K562 (cell line): ENCODE data around the gene SEC22C. TPM values are rescaled to one million over a fixed set of nuclear protein-coding genes. Genes with fewer than 3 reads are reported as not detected.
A peak's percentile ranks its signal among the peaks of the same experiment; 100 is the strongest.

Experiments
- BRCA1 ChIP-seq, 2 experiments: fragments of 450-650 bp in 1 of 2; sonication (generic) in 1 of 2; formaldehyde crosslinking in 1 of 2; IDR thresholded peaks; 2 replicates each; pipeline versions ENCODE4 v1.5.0 to v1.6.1; 2017 to 2020; ENCODE audit warnings: mild to moderate bottlenecking in 1 of 2, missing genetic modification reagents in 1 of 2
- FOXK1 ChIP-seq: sonication (generic); formaldehyde crosslinking; IDR thresholded peaks from 2 replicates; pipeline ENCODE4 v1.8.0; 2022; ENCODE audit warnings: missing genetic modification reagents, mild to moderate bottlenecking, borderline replicate concordance
- FOXO4 ChIP-seq: fragments of 450-650 bp; formaldehyde crosslinking; IDR thresholded peaks from 2 replicates; pipeline ENCODE4 v1.4.0; 2020; ENCODE audit warnings: mild to moderate bottlenecking, moderate library complexity
- HDAC3 ChIP-seq: fragments of 450-650 bp; IDR thresholded peaks from 2 replicates; pipeline ENCODE4 v1.6.1; 2018; ENCODE audit warnings: borderline replicate concordance, mild to moderate bottlenecking, moderate library complexity; ENCODE audit not compliant: partially characterized antibody
- KAT8 ChIP-seq: fragments of 450-650 bp; IDR thresholded peaks from 2 replicates; pipeline ENCODE4 v1.6.1; 2016; ENCODE audit warnings: low read depth, mild to moderate bottlenecking
- KDM2B ChIP-seq: fragments of 250-450 bp; sonication (Bioruptor Pico); IDR thresholded peaks from 2 replicates; pipeline ENCODE4 v1.8.0; 2021; ENCODE audit warnings: mild to moderate bottlenecking, moderate library complexity
- SIN3A ChIP-seq, 2 experiments: fragments of 150-350 bp in 1 of 2; IDR thresholded peaks; 2 replicates each; pipeline ENCODE4 v1.6.1; 2011 to 2016; ENCODE audit warnings: borderline replicate concordance in 2 of 2, low read depth in 2 of 2, low read length in 2 of 2, mild to moderate bottlenecking in 2 of 2, moderate library complexity in 2 of 2; ENCODE audit not compliant: control insufficient read depth in 1 of 2
- U2AF2 ChIP-seq: fragments of 200-400 bp; formaldehyde crosslinking; optimal IDR thresholded peaks from 2 replicates; pipeline ENCODE3; 2017; ENCODE audit warnings: low read depth, mild to moderate bottlenecking, low read length
- ZNF274 ChIP-seq: IDR thresholded peaks from 2 replicates; pipeline ENCODE4 v1.6.1; 2011; ENCODE audit warnings: low read depth, mild to moderate bottlenecking, low read length, moderate library complexity, borderline replicate concordance
- ZNF57 ChIP-seq: fragments of 450-650 bp; formaldehyde crosslinking; IDR thresholded peaks from 2 replicates; pipeline ENCODE4 v1.4.0; 2020; ENCODE audit warnings: mild to moderate bottlenecking, moderate library complexity
- ZNF668 ChIP-seq: fragments of 250-450 bp; sonication (Bioruptor Pico); IDR thresholded peaks from 2 replicates; pipeline ENCODE4 v1.8.0; 2022; ENCODE audit warnings: mild to moderate bottlenecking, inconsistent platforms
- ZNF785 ChIP-seq: fragments of 250-450 bp; sonication (Bioruptor Pico); IDR thresholded peaks from 2 replicates; pipeline ENCODE4 v1.4.0; 2020; ENCODE audit warnings: mild to moderate bottlenecking
- polyA plus RNA-seq, 8 experiments: library from polyadenylated mRNA; depleted of rRNA in 4 of 8; stranded (reverse) in 5 of 8; unstranded in 3 of 8; fragments of >200 nt; fragmentation: Nextera tagmentation in 2 of 8; fragmentation: Illumina TruSeq in 1 of 8; extraction: Ambion mirVana in 2 of 8; extraction: Trizol in 1 of 8; gene quantifications; 2 replicates each; pipeline versions ENCODE4 v1.2.1 to v1.2.3, GENCODE V29; 2011 to 2014; ENCODE audit warnings: inconsistent platforms in 1 of 8, missing spikeins in 1 of 8
- total RNA-seq, 7 experiments: library from RNA; depleted of rRNA in 6 of 7; stranded (reverse); fragments of >200 nt in 6 of 7; fragmentation: Illumina TruSeq in 2 of 7; extraction: Trizol in 2 of 7; gene quantifications; 2 replicates each; pipeline versions ENCODE4 v1.2.1 to v1.2.3, GENCODE V29; 2011 to 2021; ENCODE audit warnings: low replicate concordance in 1 of 7
- TF ChIP-seq, protein P1 (sequence below): fragments of 250-450 bp; sonication (Bioruptor Pico); IDR thresholded peaks from 2 replicates; pipeline ENCODE4 v1.5.0; 2020; ENCODE audit warnings: mild to moderate bottlenecking, borderline replicate concordance
- TF ChIP-seq, protein P2 (sequence below): sonication (generic); formaldehyde crosslinking; IDR thresholded peaks from 2 replicates; pipeline ENCODE4 v1.8.1; 2022; ENCODE audit warnings: missing genetic modification reagents
- TF ChIP-seq, protein P3 (sequence below): fragments of 250-450 bp; sonication (Bioruptor Pico); IDR thresholded peaks from 2 replicates; pipeline ENCODE4 v1.5.0; 2021; ENCODE audit warnings: mild to moderate bottlenecking, borderline replicate concordance
- TF ChIP-seq, protein P4 (sequence below): fragments of 450-650 bp; formaldehyde crosslinking; conservative IDR thresholded peaks from 2 replicates; pipeline ENCODE4 v1.4.0; 2022; ENCODE audit warnings: mild to moderate bottlenecking, missing genetic modification characterization

Gene SEC22C
- total and polyA plus RNA-seq, 9 of the 15 experiments (the other 6 are each of a cell fraction or from before 2014, with no cell fraction given) = 35.6 to 68.4 (median 50.7) TPM

GRCh38 chr3:42581709-42582473, at the start of gene SEC22C (continued):
- TF ChIP-seq FOXO4 (CRISPR knock-in tag) (no peak), HDAC3 (no peak), BRCA1 (IDR thresholded peaks at IDR 0.05) (no peak), BRCA1 (CRISPR knock-in tag; IDR thresholded peaks at IDR 0.05) (no peak), KDM2B (0 out of 2 replicates have a peak, but pooled peaks have one; percentile 52), ZNF668 (CRISPR knock-in tag) (no peak), U2AF2 (no peak), ZNF274 (no peak), ZNF785 (CRISPR knock-in tag) (no peak), ZNF57 (CRISPR knock-in tag) (no peak), FOXK1 (peak; percentile 73; the same call in 1 of the 2 replicates), KAT8 (no peak), SIN3A (IDR thresholded peaks at IDR 0.05; ENCODE audit: borderline replicate concordance in 2 of 2, control insufficient read depth in 1 of 2, low read depth in 2 of 2, low read length in 2 of 2) (peak; percentile 60 to 89; a peak in 2 of 4 replicates)
- TF ChIP-seq, protein P1, sequence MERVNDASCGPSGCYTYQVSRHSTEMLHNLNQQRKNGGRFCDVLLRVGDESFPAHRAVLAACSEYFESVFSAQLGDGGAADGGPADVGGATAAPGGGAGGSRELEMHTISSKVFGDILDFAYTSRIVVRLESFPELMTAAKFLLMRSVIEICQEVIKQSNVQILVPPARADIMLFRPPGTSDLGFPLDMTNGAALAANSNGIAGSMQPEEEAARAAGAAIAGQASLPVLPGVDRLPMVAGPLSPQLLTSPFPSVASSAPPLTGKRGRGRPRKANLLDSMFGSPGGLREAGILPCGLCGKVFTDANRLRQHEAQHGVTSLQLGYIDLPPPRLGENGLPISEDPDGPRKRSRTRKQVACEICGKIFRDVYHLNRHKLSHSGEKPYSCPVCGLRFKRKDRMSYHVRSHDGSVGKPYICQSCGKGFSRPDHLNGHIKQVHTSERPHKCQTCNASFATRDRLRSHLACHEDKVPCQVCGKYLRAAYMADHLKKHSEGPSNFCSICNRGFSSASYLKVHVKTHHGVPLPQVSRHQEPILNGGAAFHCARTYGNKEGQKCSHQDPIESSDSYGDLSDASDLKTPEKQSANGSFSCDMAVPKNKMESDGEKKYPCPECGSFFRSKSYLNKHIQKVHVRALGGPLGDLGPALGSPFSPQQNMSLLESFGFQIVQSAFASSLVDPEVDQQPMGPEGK (CRISPR knock-in tag) = no peak
- TF ChIP-seq, protein P2, sequence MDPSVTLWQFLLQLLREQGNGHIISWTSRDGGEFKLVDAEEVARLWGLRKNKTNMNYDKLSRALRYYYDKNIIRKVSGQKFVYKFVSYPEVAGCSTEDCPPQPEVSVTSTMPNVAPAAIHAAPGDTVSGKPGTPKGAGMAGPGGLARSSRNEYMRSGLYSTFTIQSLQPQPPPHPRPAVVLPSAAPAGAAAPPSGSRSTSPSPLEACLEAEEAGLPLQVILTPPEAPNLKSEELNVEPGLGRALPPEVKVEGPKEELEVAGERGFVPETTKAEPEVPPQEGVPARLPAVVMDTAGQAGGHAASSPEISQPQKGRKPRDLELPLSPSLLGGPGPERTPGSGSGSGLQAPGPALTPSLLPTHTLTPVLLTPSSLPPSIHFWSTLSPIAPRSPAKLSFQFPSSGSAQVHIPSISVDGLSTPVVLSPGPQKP (CRISPR knock-in tag) = no peak
- TF ChIP-seq, protein P3, sequence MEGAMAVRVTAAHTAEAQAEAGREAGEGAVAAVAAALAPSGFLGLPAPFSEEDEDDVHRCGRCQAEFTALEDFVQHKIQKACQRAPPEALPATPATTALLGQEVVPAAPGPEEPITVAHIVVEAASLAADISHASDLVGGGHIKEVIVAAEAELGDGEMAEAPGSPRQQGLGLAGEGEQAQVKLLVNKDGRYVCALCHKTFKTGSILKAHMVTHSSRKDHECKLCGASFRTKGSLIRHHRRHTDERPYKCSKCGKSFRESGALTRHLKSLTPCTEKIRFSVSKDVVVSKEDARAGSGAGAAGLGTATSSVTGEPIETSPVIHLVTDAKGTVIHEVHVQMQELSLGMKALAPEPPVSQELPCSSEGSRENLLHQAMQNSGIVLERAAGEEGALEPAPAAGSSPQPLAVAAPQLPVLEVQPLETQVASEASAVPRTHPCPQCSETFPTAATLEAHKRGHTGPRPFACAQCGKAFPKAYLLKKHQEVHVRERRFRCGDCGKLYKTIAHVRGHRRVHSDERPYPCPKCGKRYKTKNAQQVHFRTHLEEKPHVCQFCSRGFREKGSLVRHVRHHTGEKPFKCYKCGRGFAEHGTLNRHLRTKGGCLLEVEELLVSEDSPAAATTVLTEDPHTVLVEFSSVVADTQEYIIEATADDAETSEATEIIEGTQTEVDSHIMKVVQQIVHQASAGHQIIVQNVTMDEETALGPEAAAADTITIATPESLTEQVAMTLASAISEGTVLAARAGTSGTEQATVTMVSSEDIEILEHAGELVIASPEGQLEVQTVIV (CRISPR knock-in tag) = no peak
- TF ChIP-seq, protein P4, sequence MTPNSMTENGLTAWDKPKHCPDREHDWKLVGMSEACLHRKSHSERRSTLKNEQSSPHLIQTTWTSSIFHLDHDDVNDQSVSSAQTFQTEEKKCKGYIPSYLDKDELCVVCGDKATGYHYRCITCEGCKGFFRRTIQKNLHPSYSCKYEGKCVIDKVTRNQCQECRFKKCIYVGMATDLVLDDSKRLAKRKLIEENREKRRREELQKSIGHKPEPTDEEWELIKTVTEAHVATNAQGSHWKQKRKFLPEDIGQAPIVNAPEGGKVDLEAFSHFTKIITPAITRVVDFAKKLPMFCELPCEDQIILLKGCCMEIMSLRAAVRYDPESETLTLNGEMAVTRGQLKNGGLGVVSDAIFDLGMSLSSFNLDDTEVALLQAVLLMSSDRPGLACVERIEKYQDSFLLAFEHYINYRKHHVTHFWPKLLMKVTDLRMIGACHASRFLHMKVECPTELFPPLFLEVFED (CRISPR knock-in tag) = no peak
